ENCODE measurements around the gene ZFP57.
"Not testable (repeated sequence)": the region's sequence is repeated elsewhere in the genome, so short reads cannot be mapped to it uniquely, and the experiment has no call there.

Gene ZFP57

GRCh38 chr6:29694637-29695036 is 13.7 kb upstream of the ZFP57 start:
- DNase-seq = no peak

GRCh38 chr6:29685718-29686326 is 4.9 kb upstream of the ZFP57 start:
- DNase-seq = peak; percentile 58

GRCh38 chr6:29681811-29682210 is 859 bp upstream of the ZFP57 start:
- DNase-seq = no peak

- DNase-seq = no peak
These were observed 536 bp downstream of the ZFP57 start for GRCh38 chr6:29680416-29680815.

GRCh38 chr6:29679962-29680361 is 990 bp downstream of the ZFP57 start:
- DNase-seq = no peak

GRCh38 chr6:29678114-29678513 is 2.8 kb downstream of the ZFP57 start:
- DNase-seq = no peak

GRCh38 chr6:29676981-29677601 is 3.9 kb downstream of the ZFP57 start:
- peak; percentile 94 for DNase-seq

GRCh38 chr6:29675561-29675960 is 5.4 kb downstream of the ZFP57 start:
- peak; percentile 40 for DNase-seq

GRCh38 chr6:29674008-29674407 is 6.9 kb downstream of the ZFP57 start:
- no peak for DNase-seq

- DNase-seq = no peak
These were observed 7.8 kb downstream of the ZFP57 start for GRCh38 chr6:29673161-29673560.

GRCh38 chr6:29672116-29672515 is 8.8 kb downstream of the ZFP57 start:
- DNase-seq = not testable (repeated sequence)

GRCh38 chr6:29671026-29671425 is 9.9 kb downstream of the ZFP57 start:
- DNase-seq = no peak

GRCh38 chr6:29667158-29667557 is 13.8 kb downstream of the ZFP57 start:
- DNase-seq = no peak

GRCh38 chr6:29666826-29667130 is 14.2 kb downstream of the ZFP57 start:
- no peak for DNase-seq

- no peak for DNase-seq
These were observed 14.8 kb downstream of the ZFP57 start for GRCh38 chr6:29665942-29666825.

GRCh38 chr6:29663300-29664042 is 17.5 kb downstream of the ZFP57 start:
- DNase-seq = no peak

- not testable (repeated sequence) for DNase-seq
These were observed 19.3 kb downstream of the ZFP57 start for GRCh38 chr6:29661502-29662141.

- peak; percentile 40 for DNase-seq
These were observed 19.9 kb downstream of the ZFP57 start for GRCh38 chr6:29661071-29661470.

GRCh38 chr6:29656798-29657197 is 24.2 kb downstream of the ZFP57 start, which contains the start of gene MOG:
Gene MOG (plus strand): TSS chr6:29657092. CDS start chr6:29657210, 118 bp downstream.
- no peak for DNase-seq

GRCh38 chr6:29656157-29656556 is 24.8 kb downstream of the ZFP57 start:
- DNase-seq = no peak

- no peak for DNase-seq
These were observed 25.3 kb downstream of the ZFP57 start for GRCh38 chr6:29655658-29656057.

- peak; percentile 86 for DNase-seq
These were observed 27.4 kb downstream of the ZFP57 start for GRCh38 chr6:29653452-29654038.

Measured in NCI-H146 (cell line).